ENCODE measurements around the gene PTPN6.

Gene PTPN6

GRCh38 chr12:6934110-6934509, 17.0 kb upstream of the PTPN6 start:
- DNase-seq (ENCODE audit: extremely low spot score): no peak
- ChIA-PET POLR2A (interaction anchor here (1.2 to 8.1 kb wide), 4 partner anchors 9 to 83 kb away, joined by 3 to 95 read pairs (median 24); partner anchors contain the start of genes C12orf57, CDCA3 and RNU7-1), CTCF (interaction anchor here (0.6 kb wide), 1 partner anchor 52 kb away, joined by 4 read pairs; no protein-coding TSS in a partner anchor)

GRCh38 chr12:6935371-6936193, 15.6 kb upstream of the PTPN6 start:
- no peak for TF ChIP-seq ELF4 (IDR thresholded peaks at IDR 0.05)
- no peak for TF ChIP-seq BHLHE40 (IDR thresholded peaks at IDR 0.05; ENCODE audit: borderline replicate concordance)
- no peak for TF ChIP-seq ZNF384 (IDR thresholded peaks at IDR 0.05)
- no peak for TF ChIP-seq FOXA1 (IDR thresholded peaks at IDR 0.05)
- no peak for TF ChIP-seq PKNOX1 (IDR thresholded peaks at IDR 0.05)
- TF ChIP-seq LEF1 (IDR thresholded peaks at IDR 0.05; ENCODE audit: borderline replicate concordance): no peak
- TF ChIP-seq L3MBTL2 (conservative IDR thresholded peaks at IDR 0.05): no peak
- no peak for TF ChIP-seq TARDBP (IDR thresholded peaks at IDR 0.05)
- no peak for TF ChIP-seq FOXK2 (IDR thresholded peaks at IDR 0.05)
- TF ChIP-seq ARNT (IDR thresholded peaks at IDR 0.05): no peak
- TF ChIP-seq FOXM1 (IDR thresholded peaks at IDR 0.05; ENCODE audit: borderline replicate concordance): no peak
- no peak for DNase-seq (ENCODE audit: extremely low spot score)
- ChIA-PET CTCF (interaction anchor here (0.9 to 2.2 kb wide), 5 partner anchors 9 to 63 kb away, joined by 4 to 7 read pairs (median 4); partner anchors contain the start of gene SPSB2), POLR2A (interaction anchor here (0.7 to 8.1 kb wide), 6 partner anchors 8 to 68 kb away, joined by 3 to 95 read pairs (median 5); partner anchors contain the start of genes C12orf57 and RNU7-1)

More at GRCh38 chr12:6934110-6934509, 17.0 kb upstream of the PTPN6 start:
- TF ChIP-seq BHLHE40 (IDR thresholded peaks at IDR 0.05; ENCODE audit: borderline replicate concordance): no peak
- TF ChIP-seq FOXK2 (IDR thresholded peaks at IDR 0.05): no peak
- no peak for TF ChIP-seq PKNOX1 (IDR thresholded peaks at IDR 0.05)
- TF ChIP-seq TARDBP (IDR thresholded peaks at IDR 0.05): no peak
- no peak for TF ChIP-seq CTBP1 (IDR thresholded peaks at IDR 0.05; ENCODE audit: borderline replicate concordance)
- no peak for TF ChIP-seq FOXM1 (IDR thresholded peaks at IDR 0.05; ENCODE audit: borderline replicate concordance)
- TF ChIP-seq L3MBTL2 (conservative IDR thresholded peaks at IDR 0.05): no peak
- no peak for TF ChIP-seq ZNF384 (IDR thresholded peaks at IDR 0.05)
- no peak for TF ChIP-seq ELF4 (IDR thresholded peaks at IDR 0.05)
- TF ChIP-seq FOXA1 (IDR thresholded peaks at IDR 0.05): no peak
- TF ChIP-seq HDGF (IDR thresholded peaks at IDR 0.05; ENCODE audit: borderline replicate concordance): no peak
- TF ChIP-seq LEF1 (IDR thresholded peaks at IDR 0.05; ENCODE audit: borderline replicate concordance): no peak
- TF ChIP-seq SUZ12 (IDR thresholded peaks at IDR 0.05): no peak
- no peak for TF ChIP-seq SP1 (IDR thresholded peaks at IDR 0.05)
- TF ChIP-seq NFRKB (IDR thresholded peaks at IDR 0.05): no peak
- TF ChIP-seq ARNT (IDR thresholded peaks at IDR 0.05): no peak

GRCh38 chr12:6936194-6936635, 14.9 kb upstream of the PTPN6 start:
- CTCF ChIA-PET: interaction anchor here (0.9 to 2.2 kb wide), 5 partner anchors 9 to 63 kb away, joined by 4 to 7 read pairs (median 4); partner anchors contain the start of gene SPSB2
- POLR2A ChIA-PET: interaction anchor here (0.9 to 8.1 kb wide), 6 partner anchors 7 to 67 kb away, joined by 4 to 95 read pairs (median 12); partner anchors contain the start of genes ATN1, C12orf57 and RNU7-1
- TF ChIP-seq HDGF (IDR thresholded peaks at IDR 0.05; ENCODE audit: borderline replicate concordance) (no peak), FOXK2 (IDR thresholded peaks at IDR 0.05) (no peak), ELF4 (IDR thresholded peaks at IDR 0.05) (no peak), LEF1 (IDR thresholded peaks at IDR 0.05; ENCODE audit: borderline replicate concordance) (no peak), CTBP1 (IDR thresholded peaks at IDR 0.05; ENCODE audit: borderline replicate concordance) (no peak), SP1 (IDR thresholded peaks at IDR 0.05) (no peak), PKNOX1 (IDR thresholded peaks at IDR 0.05) (no peak), FOXA1 (IDR thresholded peaks at IDR 0.05) (no peak), TARDBP (IDR thresholded peaks at IDR 0.05) (no peak), ARNT (IDR thresholded peaks at IDR 0.05) (no peak), L3MBTL2 (conservative IDR thresholded peaks at IDR 0.05) (no peak), BHLHE40 (IDR thresholded peaks at IDR 0.05; ENCODE audit: borderline replicate concordance) (no peak), ZNF384 (IDR thresholded peaks at IDR 0.05) (no peak), FOXM1 (IDR thresholded peaks at IDR 0.05; ENCODE audit: borderline replicate concordance) (no peak), NFRKB (IDR thresholded peaks at IDR 0.05) (no peak), SUZ12 (IDR thresholded peaks at IDR 0.05) (no peak)
- DNase-seq (ENCODE audit: extremely low spot score): no peak

GRCh38 chr12:6936636-6937480, 14.3 kb upstream of the PTPN6 start:
- ChIA-PET CTCF (interaction anchor here (0.9 to 2.2 kb wide), 6 partner anchors 10 to 64 kb away, joined by 3 to 7 read pairs (median 4); partner anchors contain the start of gene SPSB2), POLR2A (interaction anchor here (0.9 to 8.1 kb wide), 12 partner anchors 8 to 68 kb away, joined by 3 to 95 read pairs (median 7); partner anchors contain the start of genes ATN1 and SPSB2)
- DNase-seq (ENCODE audit: extremely low spot score): no peak
- TF ChIP-seq NFRKB (IDR thresholded peaks at IDR 0.05) (no peak), BHLHE40 (IDR thresholded peaks at IDR 0.05; ENCODE audit: borderline replicate concordance) (no peak), ZNF384 (IDR thresholded peaks at IDR 0.05) (no peak), LEF1 (IDR thresholded peaks at IDR 0.05; ENCODE audit: borderline replicate concordance) (no peak), TARDBP (IDR thresholded peaks at IDR 0.05) (no peak), ELF4 (IDR thresholded peaks at IDR 0.05) (no peak), SUZ12 (IDR thresholded peaks at IDR 0.05) (no peak), PKNOX1 (IDR thresholded peaks at IDR 0.05) (no peak), FOXA1 (IDR thresholded peaks at IDR 0.05) (no peak)

All from HEK293T (cell line).